ENCODE measurements around the gene PIEZO2.

The PIEZO2 gene

GRCh38 chr18:10838553-10838952 is 310.8 kb downstream of the PIEZO2 start:
- H3K27me3 Mint-ChIP-seq (ENCODE audit: low read depth, poor library complexity) = peaks cover 7% of the 10 kb centered on the region
- TF ChIP-seq CTCF (IDR thresholded peaks at IDR 0.05) = no peak
- peaks cover 8% of the 10 kb centered on the region for H3K9me3 Mint-ChIP-seq
- H3K4me1 Mint-ChIP-seq = peaks cover 19% of the 10 kb centered on the region
- no peak for DNase-seq
- H3K27ac Mint-ChIP-seq = no peak overlapping the region
- H3K4me3 Mint-ChIP-seq = no peak overlapping the region
- H3K36me3 Mint-ChIP-seq (ENCODE audit: low read depth) = no peaks in the 10 kb centered on the region

GRCh38 chr18:10834128-10834815 is 315.1 kb downstream of the PIEZO2 start:
- no peak overlapping the region for H3K4me3 Mint-ChIP-seq
- H3K27me3 Mint-ChIP-seq (ENCODE audit: low read depth, poor library complexity) = peaks cover 4% of the 10 kb centered on the region
- peaks cover under 1% of the 10 kb centered on the region for H3K4me1 Mint-ChIP-seq
- H3K36me3 Mint-ChIP-seq (ENCODE audit: low read depth) = no peaks in the 10 kb centered on the region
- no peak for TF ChIP-seq CTCF (IDR thresholded peaks at IDR 0.05)
- H3K27ac Mint-ChIP-seq = no peak overlapping the region
- H3K9me3 Mint-ChIP-seq = peaks cover 19% of the 10 kb centered on the region
- DNase-seq = no peak

- no peak overlapping the region for H3K27ac Mint-ChIP-seq
- no peaks in the 10 kb centered on the region for H3K4me1 Mint-ChIP-seq
- no peak overlapping the region for H3K4me3 Mint-ChIP-seq
- DNase-seq = no peak
- TF ChIP-seq CTCF (IDR thresholded peaks at IDR 0.05) = no peak
- H3K36me3 Mint-ChIP-seq (ENCODE audit: low read depth) = no peaks in the 10 kb centered on the region
- peaks cover 23% of the 10 kb centered on the region for H3K9me3 Mint-ChIP-seq
- peaks cover 4% of the 10 kb centered on the region for H3K27me3 Mint-ChIP-seq (ENCODE audit: low read depth, poor library complexity)
Measured at GRCh38 chr18:10833656-10834055, 315.7 kb downstream of the PIEZO2 start.

GRCh38 chr18:10826400-10826799 is 323.0 kb downstream of the PIEZO2 start:
- Mint-ChIP-seq H3K9me3 (peaks cover 39% of the 10 kb centered on the region), H3K4me1 (no peaks in the 10 kb centered on the region), H3K36me3 (ENCODE audit: low read depth) (no peaks in the 10 kb centered on the region), H3K27ac (no peak overlapping the region), H3K4me3 (no peak overlapping the region), H3K27me3 (ENCODE audit: low read depth, poor library complexity) (no peaks in the 10 kb centered on the region)
- no peak for TF ChIP-seq CTCF (IDR thresholded peaks at IDR 0.05)
- DNase-seq = no peak

- Mint-ChIP-seq H3K36me3 (ENCODE audit: low read depth) (peaks cover 9% of the 10 kb centered on the region), H3K27ac (no peak overlapping the region), H3K9me3 (peaks cover 35% of the 10 kb centered on the region), H3K4me3 (no peak overlapping the region), H3K4me1 (no peaks in the 10 kb centered on the region), H3K27me3 (ENCODE audit: low read depth, poor library complexity) (no peaks in the 10 kb centered on the region)
- no peak for TF ChIP-seq CTCF (IDR thresholded peaks at IDR 0.05)
- no peak for DNase-seq
Measured at GRCh38 chr18:10822456-10822855, 326.9 kb downstream of the PIEZO2 start.

GRCh38 chr18:10820681-10821080 is 328.7 kb downstream of the PIEZO2 start:
- H3K9me3 Mint-ChIP-seq = peaks cover 24% of the 10 kb centered on the region
- peaks cover 9% of the 10 kb centered on the region for H3K36me3 Mint-ChIP-seq (ENCODE audit: low read depth)
- no peaks in the 10 kb centered on the region for H3K27me3 Mint-ChIP-seq (ENCODE audit: low read depth, poor library complexity)
- DNase-seq = no peak
- no peak for TF ChIP-seq CTCF (IDR thresholded peaks at IDR 0.05)
- no peaks in the 10 kb centered on the region for H3K4me1 Mint-ChIP-seq
- no peak overlapping the region for H3K27ac Mint-ChIP-seq
- no peak overlapping the region for H3K4me3 Mint-ChIP-seq

Data from nephron progenitor cell (in vitro differentiated cells).